K562 (cell line): ENCODE data around the gene RASGRP1. TPM values are rescaled to one million over a fixed set of nuclear protein-coding genes. Genes with fewer than 3 reads are reported as not detected.
A peak's percentile ranks its signal among the peaks of the same experiment; 100 is the strongest.

Experiments used
- ARID2 ChIP-seq: fragments of 450-650 bp; IDR thresholded peaks from 2 replicates; pipeline ENCODE4 v1.6.1; 2017; ENCODE audit warnings: antibody characterized with exemption, mild to moderate bottlenecking
- BCOR ChIP-seq: fragments of 450-650 bp; IDR thresholded peaks from 2 replicates; pipeline ENCODE4 v1.6.1; 2016
- CXXC5 ChIP-seq: fragments of 250-450 bp; sonication (Bioruptor Pico); IDR thresholded peaks from 2 replicates; pipeline ENCODE4 v1.8.0; 2022; ENCODE audit warnings: inconsistent platforms, mild to moderate bottlenecking, moderate library complexity
- ETV6 ChIP-seq, 3 experiments: fragments of 150-350 bp in 1 of 3; sonication (generic) in 1 of 3; formaldehyde crosslinking in 1 of 3; IDR thresholded peaks; 2 replicates each; pipeline versions ENCODE4 v1.6.1 to v1.8.0; 2014 to 2022; ENCODE audit warnings: borderline replicate concordance in 2 of 3, low read depth in 2 of 3, antibody characterized with exemption in 1 of 3, low read length in 1 of 3, mild to moderate bottlenecking in 1 of 3, missing genetic modification reagents in 1 of 3
- FOXA3 ChIP-seq, 2 experiments: fragments of 450-650 bp in 1 of 2; sonication (generic) in 1 of 2; formaldehyde crosslinking; IDR thresholded peaks in 1 of 2; conservative IDR thresholded peaks in 1 of 2; 2 replicates each; pipeline versions ENCODE4 v1.4.0 to v1.8.0; 2020 to 2022; ENCODE audit warnings: mild to moderate bottlenecking in 2 of 2, missing genetic modification reagents in 1 of 2
- HDAC8 ChIP-seq: fragments of 450-650 bp; IDR thresholded peaks from 2 replicates; pipeline ENCODE4 v1.6.1; 2016; ENCODE audit warnings: mild to moderate bottlenecking, missing genetic modification characterization, moderate library complexity, missing compliant biosample characterization
- KLF10 ChIP-seq: fragments of 250-450 bp; sonication (Bioruptor Pico); IDR thresholded peaks from 2 replicates; pipeline ENCODE4 v1.6.1; 2021; ENCODE audit warnings: matching md5 sums
- MAZ ChIP-seq, 2 experiments: fragments of 450-650 bp in 1 of 2; sonication (generic) in 1 of 2; formaldehyde crosslinking; IDR thresholded peaks in 1 of 2; conservative IDR thresholded peaks in 1 of 2; 2 replicates each; pipeline versions ENCODE4 v1.4.0 to v1.5.0; 2020; ENCODE audit warnings: mild to moderate bottlenecking in 1 of 2, missing genetic modification reagents in 1 of 2
- MED1 ChIP-seq: sonication (generic); formaldehyde crosslinking; IDR thresholded peaks from 2 replicates; pipeline ENCODE4 v1.8.1; 2023; ENCODE audit warnings: missing genetic modification reagents, borderline replicate concordance
- NEUROD1 ChIP-seq: fragments of 150-350 bp; IDR thresholded peaks from 2 replicates; pipeline ENCODE4 v1.6.1; 2014; ENCODE audit warnings: borderline replicate concordance, low read length, low read depth; ENCODE audit not compliant: partially characterized antibody
- PCBP1 ChIP-seq: fragments of 200-400 bp; formaldehyde crosslinking; IDR thresholded peaks from 2 replicates; pipeline ENCODE4 v1.6.1; 2018; ENCODE audit warnings: mild to moderate bottlenecking, low read depth, low read length; ENCODE audit not compliant: poor library complexity, severe bottlenecking
- RAD51 ChIP-seq: fragments of 450-650 bp; IDR thresholded peaks from 2 replicates; pipeline ENCODE4 v1.7.1; 2016; ENCODE audit warnings: low read depth, mild to moderate bottlenecking, borderline replicate concordance
- SAP30 ChIP-seq: fragments of 200-600 bp; sonication (generic); IDR thresholded peaks from 2 replicates; pipeline ENCODE4 v1.6.1; 2012; ENCODE audit warnings: borderline replicate concordance, low read depth, mild to moderate bottlenecking, moderate library complexity, low read length, control low read depth, inconsistent platforms; ENCODE audit not compliant: insufficient read depth, poor library complexity, severe bottlenecking
- TEAD1 ChIP-seq, 2 experiments: fragments of 450-650 bp in 1 of 2; sonication (generic) in 1 of 2; formaldehyde crosslinking; IDR thresholded peaks; 2 replicates each; pipeline versions ENCODE4 v1.4.0 to v1.8.0; 2020 to 2022; ENCODE audit warnings: mild to moderate bottlenecking in 2 of 2, missing genetic modification reagents in 1 of 2
- XRCC4 ChIP-seq: IDR thresholded peaks from one replicate; pipeline ENCODE4 v1.6.1; 2011; ENCODE audit not compliant: insufficient read depth, insufficient read length; ENCODE audit errors: extremely low read depth
- ZBTB17 ChIP-seq: fragments of 450-650 bp; formaldehyde crosslinking; IDR thresholded peaks from 2 replicates; pipeline ENCODE4 v1.4.0; 2020; ENCODE audit warnings: mild to moderate bottlenecking
- ZKSCAN1 ChIP-seq: fragments of 150-350 bp; IDR thresholded peaks from 2 replicates; pipeline ENCODE4 v1.6.1; 2016; ENCODE audit warnings: low read depth, low read length
- ZNF121 ChIP-seq: sonication (generic); formaldehyde crosslinking; conservative IDR thresholded peaks from 2 replicates; pipeline ENCODE4 v1.8.0; 2022; ENCODE audit warnings: missing genetic modification reagents
- ZNF174 ChIP-seq: fragments of 250-450 bp; sonication (Bioruptor Pico); IDR thresholded peaks from 2 replicates; pipeline ENCODE4 v1.4.0; 2020; ENCODE audit warnings: mild to moderate bottlenecking
- ZNF436 ChIP-seq: fragments of 250-450, 450-650 bp; sonication (Bioruptor Pico); formaldehyde crosslinking; IDR thresholded peaks from 2 replicates; pipeline ENCODE4 v1.7.0; 2020; ENCODE audit warnings: mild to moderate bottlenecking
- ZNF764 ChIP-seq: fragments of 250-450 bp; sonication (Bioruptor Pico); IDR thresholded peaks from 2 replicates; pipeline ENCODE4 v1.4.0; 2020; ENCODE audit warnings: low read depth, mild to moderate bottlenecking, moderate library complexity
- polyA plus RNA-seq, 8 experiments: library from polyadenylated mRNA; depleted of rRNA in 4 of 8; stranded (reverse) in 5 of 8; unstranded in 3 of 8; fragments of >200 nt; fragmentation: Nextera tagmentation in 2 of 8; fragmentation: Illumina TruSeq in 1 of 8; extraction: Ambion mirVana in 2 of 8; extraction: Trizol in 1 of 8; gene quantifications; 2 replicates each; pipeline versions ENCODE4 v1.2.1 to v1.2.3, GENCODE V29; 2011 to 2014; ENCODE audit warnings: inconsistent platforms in 1 of 8, missing spikeins in 1 of 8
- total RNA-seq, 7 experiments: library from RNA; depleted of rRNA in 6 of 7; stranded (reverse); fragments of >200 nt in 6 of 7; fragmentation: Illumina TruSeq in 2 of 7; extraction: Trizol in 2 of 7; gene quantifications; 2 replicates each; pipeline versions ENCODE4 v1.2.1 to v1.2.3, GENCODE V29; 2011 to 2021; ENCODE audit warnings: low replicate concordance in 1 of 7
- TF ChIP-seq, protein P1 (sequence below), 3 experiments: fragments of 200-800 bp in 1 of 3; fragments of 250-450 bp in 1 of 3; fragments of 450-650 bp in 1 of 3; sonication (Bioruptor Pico) in 1 of 3; sonication (Bioruptor generic) in 1 of 3; formaldehyde crosslinking in 1 of 3; IDR thresholded peaks; 2 replicates each; pipeline versions ENCODE4 v1.6.1 to v1.8.0; 2016 to 2022; ENCODE audit warnings: mild to moderate bottlenecking in 2 of 3, missing genetic modification characterization in 2 of 3, missing compliant biosample characterization in 1 of 3, moderate library complexity in 1 of 3
- TF ChIP-seq, protein P2 (sequence below): fragments of 450-650 bp; formaldehyde crosslinking; IDR thresholded peaks from 2 replicates; pipeline ENCODE4 v1.4.0; 2020; ENCODE audit warnings: mild to moderate bottlenecking, moderate library complexity

Gene RASGRP1
- total and polyA plus RNA-seq, 9 of the 15 experiments (the other 6 are each of a cell fraction or from before 2014, with no cell fraction given): 0.14 to 0.72 (median 0.31) TPM

DNA sequence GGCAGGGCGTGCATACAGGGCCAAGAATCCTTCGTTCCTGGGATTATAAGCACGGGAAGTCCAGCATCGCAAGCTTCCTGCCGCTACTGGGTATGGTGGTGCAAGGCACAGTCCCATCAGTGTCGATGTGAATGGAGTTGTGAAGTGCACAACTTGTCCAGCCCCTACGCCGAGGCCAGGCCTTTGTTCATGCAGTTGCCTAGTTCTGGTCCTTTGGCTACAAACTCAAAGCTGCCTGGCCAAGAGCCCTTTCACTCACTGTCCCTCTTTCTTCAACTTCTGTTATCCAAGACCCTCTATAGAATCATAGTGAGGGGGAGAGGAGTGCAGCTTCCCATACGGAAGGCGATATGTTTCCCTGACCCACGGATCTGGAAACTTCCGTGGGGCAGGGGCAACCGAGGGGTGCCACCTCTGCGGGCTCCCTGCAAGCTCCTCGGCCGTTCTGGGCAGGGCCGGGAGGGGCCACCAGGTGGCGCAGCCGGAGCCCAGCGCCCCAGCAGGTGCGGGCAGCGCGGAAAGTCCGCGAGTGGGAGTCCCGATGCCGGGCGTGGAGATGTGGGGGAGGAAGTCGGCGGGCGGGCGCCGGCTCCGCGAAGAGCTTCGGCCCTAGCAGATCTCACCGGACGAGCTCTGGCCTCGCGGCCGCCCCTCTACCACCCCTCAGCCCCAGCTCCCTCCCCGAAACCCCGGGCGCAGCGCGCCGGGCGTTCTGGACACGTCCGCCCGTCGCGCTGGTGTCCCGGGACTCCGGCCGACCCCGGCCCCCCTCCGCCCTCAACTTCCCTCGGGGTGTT is 693 bp downstream of the RASGRP1 start (continued):
- peak in 1 of 2 experiments; percentile 22; a peak in 1 of 4 replicates for TF ChIP-seq MAZ (CRISPR knock-in tag; conservative IDR thresholded peaks at IDR 0.05 in 1 of 2, IDR thresholded peaks at IDR 0.05 in 1 of 2)
- TF ChIP-seq ZNF764 (CRISPR knock-in tag): no peak
- TF ChIP-seq PCBP1: no peak
- no peak for TF ChIP-seq ZNF121 (CRISPR knock-in tag)
- no peak for TF ChIP-seq TEAD1 (CRISPR knock-in tag; IDR thresholded peaks at IDR 0.05)
- peak; percentile 12 for TF ChIP-seq NEUROD1
- TF ChIP-seq ZNF436: no peak
- TF ChIP-seq, protein P1, sequence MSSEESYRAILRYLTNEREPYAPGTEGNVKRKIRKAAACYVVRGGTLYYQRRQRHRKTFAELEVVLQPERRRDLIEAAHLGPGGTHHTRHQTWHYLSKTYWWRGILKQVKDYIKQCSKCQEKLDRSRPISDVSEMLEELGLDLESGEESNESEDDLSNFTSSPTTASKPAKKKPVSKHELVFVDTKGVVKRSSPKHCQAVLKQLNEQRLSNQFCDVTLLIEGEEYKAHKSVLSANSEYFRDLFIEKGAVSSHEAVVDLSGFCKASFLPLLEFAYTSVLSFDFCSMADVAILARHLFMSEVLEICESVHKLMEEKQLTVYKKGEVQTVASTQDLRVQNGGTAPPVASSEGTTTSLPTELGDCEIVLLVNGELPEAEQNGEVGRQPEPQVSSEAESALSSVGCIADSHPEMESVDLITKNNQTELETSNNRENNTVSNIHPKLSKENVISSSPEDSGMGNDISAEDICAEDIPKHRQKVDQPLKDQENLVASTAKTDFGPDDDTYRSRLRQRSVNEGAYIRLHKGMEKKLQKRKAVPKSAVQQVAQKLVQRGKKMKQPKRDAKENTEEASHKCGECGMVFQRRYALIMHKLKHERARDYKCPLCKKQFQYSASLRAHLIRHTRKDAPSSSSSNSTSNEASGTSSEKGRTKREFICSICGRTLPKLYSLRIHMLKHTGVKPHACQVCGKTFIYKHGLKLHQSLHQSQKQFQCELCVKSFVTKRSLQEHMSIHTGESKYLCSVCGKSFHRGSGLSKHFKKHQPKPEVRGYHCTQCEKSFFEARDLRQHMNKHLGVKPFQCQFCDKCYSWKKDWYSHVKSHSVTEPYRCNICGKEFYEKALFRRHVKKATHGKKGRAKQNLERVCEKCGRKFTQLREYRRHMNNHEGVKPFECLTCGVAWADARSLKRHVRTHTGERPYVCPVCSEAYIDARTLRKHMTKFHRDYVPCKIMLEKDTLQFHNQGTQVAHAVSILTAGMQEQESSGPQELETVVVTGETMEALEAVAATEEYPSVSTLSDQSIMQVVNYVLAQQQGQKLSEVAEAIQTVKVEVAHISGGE (CRISPR knock-in tag; IDR thresholded peaks at IDR 0.05): no peak
- no peak for TF ChIP-seq ARID2
- no peak for TF ChIP-seq HDAC8
- no peak for TF ChIP-seq ZBTB17 (CRISPR knock-in tag)
- TF ChIP-seq, protein P2, sequence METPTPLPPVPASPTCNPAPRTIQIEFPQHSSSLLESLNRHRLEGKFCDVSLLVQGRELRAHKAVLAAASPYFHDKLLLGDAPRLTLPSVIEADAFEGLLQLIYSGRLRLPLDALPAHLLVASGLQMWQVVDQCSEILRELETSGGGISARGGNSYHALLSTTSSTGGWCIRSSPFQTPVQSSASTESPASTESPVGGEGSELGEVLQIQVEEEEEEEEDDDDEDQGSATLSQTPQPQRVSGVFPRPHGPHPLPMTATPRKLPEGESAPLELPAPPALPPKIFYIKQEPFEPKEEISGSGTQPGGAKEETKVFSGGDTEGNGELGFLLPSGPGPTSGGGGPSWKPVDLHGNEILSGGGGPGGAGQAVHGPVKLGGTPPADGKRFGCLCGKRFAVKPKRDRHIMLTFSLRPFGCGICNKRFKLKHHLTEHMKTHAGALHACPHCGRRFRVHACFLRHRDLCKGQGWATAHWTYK (CRISPR knock-in tag): no peak
- TF ChIP-seq RAD51: no peak
- TF ChIP-seq ZNF174: no peak
- no peak for TF ChIP-seq MED1 (CRISPR knock-in tag)
- no peak for TF ChIP-seq SAP30
- TF ChIP-seq KLF10 (CRISPR knock-in tag): no peak
- no peak for TF ChIP-seq FOXA3 (CRISPR knock-in tag; conservative IDR thresholded peaks at IDR 0.05 in 1 of 2, IDR thresholded peaks at IDR 0.05 in 1 of 2)
- TF ChIP-seq ETV6 (IDR thresholded peaks at IDR 0.05; ENCODE audit: borderline replicate concordance in 1 of 2, low read depth in 2 of 2, low read length in 1 of 2): no peak
- no peak for TF ChIP-seq ETV6 (CRISPR knock-in tag; IDR thresholded peaks at IDR 0.05; ENCODE audit: borderline replicate concordance)
- no peak for TF ChIP-seq ZKSCAN1
- peak; percentile 58; the same call in 1 of the 2 replicates for TF ChIP-seq BCOR
- TF ChIP-seq CXXC5: peak; percentile 41
- no peak for TF ChIP-seq XRCC4
